Measurements from ENCODE around the gene KCNE4. TPM values are rescaled to one million over a fixed set of nuclear protein-coding genes. Genes with fewer than 3 reads are reported as not detected.

KCNE4 gene
- total RNA-seq, 1 donor from 2014 or later = 0.27 TPM

DNA sequence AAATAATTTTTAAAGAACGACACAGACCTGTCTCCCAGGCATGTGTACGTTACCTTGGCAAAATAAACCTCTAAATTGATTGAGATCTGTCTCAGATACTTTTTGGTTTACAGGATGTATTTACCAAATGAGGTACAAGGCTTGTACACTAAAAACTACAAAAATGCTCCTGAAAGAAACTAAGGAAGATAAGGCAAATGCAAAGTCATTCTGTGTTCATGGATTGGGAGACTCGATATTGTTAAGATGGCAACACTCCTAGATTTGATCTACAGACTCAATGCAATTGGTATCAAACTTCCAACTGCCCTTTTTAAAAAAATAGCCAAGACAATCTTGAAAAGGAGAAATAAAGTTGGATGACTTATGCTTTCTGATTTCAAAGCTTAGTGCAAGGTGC is 11.5 kb upstream of the KCNE4 start:
- H3K9ac ChIP-seq (ENCODE audit: low read length) = no peak overlapping the region
- peaks cover 37% of the 10 kb centered on the region for H3K4me1 Mint-ChIP-seq (ENCODE audit: low read depth, unreplicated experiment)

DNA sequence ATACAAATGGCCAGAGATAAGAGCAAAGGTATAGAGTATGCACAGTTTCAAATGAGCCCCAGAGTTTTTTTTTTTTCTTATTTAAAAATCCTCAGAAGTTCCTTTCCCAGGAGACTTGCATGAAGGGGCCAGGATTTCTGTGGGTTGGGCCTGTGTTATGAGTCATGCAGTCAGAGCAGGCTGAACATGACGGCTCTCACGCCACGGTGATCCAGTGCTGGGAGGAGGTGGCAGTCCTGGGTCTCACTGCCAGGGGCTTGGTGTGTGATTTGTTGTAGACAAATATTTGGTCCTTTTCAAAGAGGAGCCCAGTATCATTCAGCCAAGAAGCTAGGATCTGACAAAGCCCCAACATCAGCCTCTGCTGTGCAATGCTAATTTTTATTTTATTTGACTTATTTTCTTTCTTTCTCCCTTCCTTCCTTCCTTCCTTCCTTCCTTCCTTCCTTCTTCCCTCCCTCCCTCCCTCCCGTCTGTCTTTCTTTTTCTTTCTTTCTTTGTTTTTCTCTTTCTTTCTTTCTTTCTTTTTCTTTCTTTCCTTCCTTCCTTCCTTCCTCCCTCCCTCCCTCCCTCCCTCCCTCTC is 10.4 kb upstream of the KCNE4 start:
- no peak overlapping the region for H2AFZ ChIP-seq (ENCODE audit: low read depth, low read length)
- H3K27ac ChIP-seq (ENCODE audit: low read depth, low read length) = peak overlapping the region; percentile 79
- H3K4me3 ChIP-seq (ENCODE audit: insufficient read depth, low read depth, low read length) = no peak overlapping the region
- H3K4me1 Mint-ChIP-seq (ENCODE audit: low read depth, unreplicated experiment) = peaks cover 43% of the 10 kb centered on the region
- peak overlapping the region; percentile 54 for H3K9ac ChIP-seq (ENCODE audit: low read length)
- FAIRE-seq (no peak), DNase-seq (ENCODE audit: low read depth) (peak; percentile 98)
- no peak for TF ChIP-seq EZH2 (IDR thresholded peaks at IDR 0.05; ENCODE audit: insufficient read depth, low read length)
- TF ChIP-seq, protein P1, sequence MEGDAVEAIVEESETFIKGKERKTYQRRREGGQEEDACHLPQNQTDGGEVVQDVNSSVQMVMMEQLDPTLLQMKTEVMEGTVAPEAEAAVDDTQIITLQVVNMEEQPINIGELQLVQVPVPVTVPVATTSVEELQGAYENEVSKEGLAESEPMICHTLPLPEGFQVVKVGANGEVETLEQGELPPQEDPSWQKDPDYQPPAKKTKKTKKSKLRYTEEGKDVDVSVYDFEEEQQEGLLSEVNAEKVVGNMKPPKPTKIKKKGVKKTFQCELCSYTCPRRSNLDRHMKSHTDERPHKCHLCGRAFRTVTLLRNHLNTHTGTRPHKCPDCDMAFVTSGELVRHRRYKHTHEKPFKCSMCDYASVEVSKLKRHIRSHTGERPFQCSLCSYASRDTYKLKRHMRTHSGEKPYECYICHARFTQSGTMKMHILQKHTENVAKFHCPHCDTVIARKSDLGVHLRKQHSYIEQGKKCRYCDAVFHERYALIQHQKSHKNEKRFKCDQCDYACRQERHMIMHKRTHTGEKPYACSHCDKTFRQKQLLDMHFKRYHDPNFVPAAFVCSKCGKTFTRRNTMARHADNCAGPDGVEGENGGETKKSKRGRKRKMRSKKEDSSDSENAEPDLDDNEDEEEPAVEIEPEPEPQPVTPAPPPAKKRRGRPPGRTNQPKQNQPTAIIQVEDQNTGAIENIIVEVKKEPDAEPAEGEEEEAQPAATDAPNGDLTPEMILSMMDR (IDR thresholded peaks at IDR 0.05; ENCODE audit: insufficient read depth, low read depth, low read length) = no peak
- no peaks in the 10 kb centered on the region for H3K27me3 Mint-ChIP-seq (ENCODE audit: low read depth, unreplicated experiment)
- H3K79me2 ChIP-seq (ENCODE audit: insufficient read depth, low read length) = no peaks in the 10 kb centered on the region
- peak overlapping the region; percentile 60 for H3K4me2 ChIP-seq (ENCODE audit: low read length)
- peaks cover 20% of the 10 kb centered on the region for H3K4me1 ChIP-seq (ENCODE audit: insufficient read depth, low read length)
- peaks cover 2% of the 10 kb centered on the region for H3K9me3 Mint-ChIP-seq (ENCODE audit: unreplicated experiment)
- no peaks in the 10 kb centered on the region for H3K27me3 ChIP-seq (ENCODE audit: insufficient read depth, low read length)
- peaks cover 2% of the 10 kb centered on the region for H3K36me3 Mint-ChIP-seq (ENCODE audit: low read depth, unreplicated experiment)
- no peak overlapping the region for H3K4me3 Mint-ChIP-seq (ENCODE audit: unreplicated experiment)
- H4K20me1 ChIP-seq (ENCODE audit: insufficient read depth, low read length) = no peaks in the 10 kb centered on the region
- H3K36me3 ChIP-seq (ENCODE audit: insufficient read depth, low read length) = no peaks in the 10 kb centered on the region
- no peaks in the 10 kb centered on the region for H3K9me3 ChIP-seq (ENCODE audit: insufficient read depth, low read depth, low read length)
- peak overlapping the region; percentile 92 for H3K27ac Mint-ChIP-seq (ENCODE audit: unreplicated experiment)

More for the DNA sequence above, 11.5 kb upstream of the KCNE4 start:
- Histone ChIP-seq H3K4me1 (ENCODE audit: insufficient read depth, low read length) (peaks cover 20% of the 10 kb centered on the region), H3K79me2 (ENCODE audit: insufficient read depth, low read length) (no peaks in the 10 kb centered on the region), H3K4me2 (ENCODE audit: low read length) (no peak overlapping the region), H3K4me3 (ENCODE audit: insufficient read depth, low read depth, low read length) (no peak overlapping the region), H3K9me3 (ENCODE audit: insufficient read depth, low read depth, low read length) (no peaks in the 10 kb centered on the region), H3K27ac (ENCODE audit: low read depth, low read length) (no peak overlapping the region), H2AFZ (ENCODE audit: low read depth, low read length) (no peak overlapping the region), H3K27me3 (ENCODE audit: insufficient read depth, low read length) (no peaks in the 10 kb centered on the region), H4K20me1 (ENCODE audit: insufficient read depth, low read length) (no peaks in the 10 kb centered on the region), H3K36me3 (ENCODE audit: insufficient read depth, low read length) (no peaks in the 10 kb centered on the region)
- no peaks in the 10 kb centered on the region for H3K27me3 Mint-ChIP-seq (ENCODE audit: low read depth, unreplicated experiment)
- FAIRE-seq = no peak
- peaks cover 2% of the 10 kb centered on the region for H3K9me3 Mint-ChIP-seq (ENCODE audit: unreplicated experiment)
- no peak for TF ChIP-seq EZH2 (IDR thresholded peaks at IDR 0.05; ENCODE audit: insufficient read depth, low read length)
- TF ChIP-seq, protein P1 (IDR thresholded peaks at IDR 0.05; ENCODE audit: insufficient read depth, low read depth, low read length) = no peak
- peaks cover 2% of the 10 kb centered on the region for H3K36me3 Mint-ChIP-seq (ENCODE audit: low read depth, unreplicated experiment)
- no peak overlapping the region for H3K4me3 Mint-ChIP-seq (ENCODE audit: unreplicated experiment)
- no peak for DNase-seq (ENCODE audit: low read depth)
- peak overlapping the region; percentile 92 for H3K27ac Mint-ChIP-seq (ENCODE audit: unreplicated experiment)

DNA sequence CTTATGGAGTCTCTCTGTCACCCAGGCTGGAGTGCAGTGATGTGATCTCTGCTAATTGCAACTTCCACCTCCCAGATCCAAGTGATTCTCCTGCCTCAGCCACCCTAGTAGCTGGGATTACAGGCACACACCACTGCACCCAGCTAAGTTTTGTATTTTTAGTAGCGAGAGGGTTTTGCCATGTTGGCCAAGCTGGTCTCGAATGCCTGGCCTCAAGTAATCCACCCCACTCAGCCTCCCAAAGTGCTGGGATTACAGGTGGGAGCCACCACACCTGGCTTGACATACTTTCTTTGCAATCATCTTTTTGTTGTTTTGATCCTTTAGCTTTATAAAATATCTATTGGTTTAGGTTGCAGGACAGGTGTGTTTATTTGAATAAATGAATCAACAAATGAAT is 9.7 kb upstream of the KCNE4 start:
- H3K27me3 ChIP-seq (ENCODE audit: insufficient read depth, low read length) = no peaks in the 10 kb centered on the region
- H3K27me3 Mint-ChIP-seq (ENCODE audit: low read depth, unreplicated experiment) = no peaks in the 10 kb centered on the region
- H3K27ac Mint-ChIP-seq (ENCODE audit: unreplicated experiment) = peak overlapping the region; percentile 96
- H3K4me3 ChIP-seq (ENCODE audit: insufficient read depth, low read depth, low read length) = no peak overlapping the region
- no peaks in the 10 kb centered on the region for H3K9me3 ChIP-seq (ENCODE audit: insufficient read depth, low read depth, low read length)
- peaks cover 2% of the 10 kb centered on the region for H3K9me3 Mint-ChIP-seq (ENCODE audit: unreplicated experiment)
- H3K4me3 Mint-ChIP-seq (ENCODE audit: unreplicated experiment) = no peak overlapping the region
- peaks cover 24% of the 10 kb centered on the region for H3K4me1 ChIP-seq (ENCODE audit: insufficient read depth, low read length)
- peak overlapping the region; percentile 65 for H3K27ac ChIP-seq (ENCODE audit: low read depth, low read length)
- no peaks in the 10 kb centered on the region for H3K36me3 ChIP-seq (ENCODE audit: insufficient read depth, low read length)
- H4K20me1 ChIP-seq (ENCODE audit: insufficient read depth, low read length) = no peaks in the 10 kb centered on the region
- DNase-seq (ENCODE audit: low read depth) = no peak
- TF ChIP-seq, protein P1 (IDR thresholded peaks at IDR 0.05; ENCODE audit: insufficient read depth, low read depth, low read length) = no peak
- TF ChIP-seq EZH2 (IDR thresholded peaks at IDR 0.05; ENCODE audit: insufficient read depth, low read length) = no peak
- peaks cover 48% of the 10 kb centered on the region for H3K4me1 Mint-ChIP-seq (ENCODE audit: low read depth, unreplicated experiment)
- H3K36me3 Mint-ChIP-seq (ENCODE audit: low read depth, unreplicated experiment) = peaks cover 2% of the 10 kb centered on the region
- peak overlapping the region; percentile 17 for H3K9ac ChIP-seq (ENCODE audit: low read length)
- H3K4me2 ChIP-seq (ENCODE audit: low read length) = no peak overlapping the region
- no peaks in the 10 kb centered on the region for H3K79me2 ChIP-seq (ENCODE audit: insufficient read depth, low read length)
- FAIRE-seq = no peak
- H2AFZ ChIP-seq (ENCODE audit: low read depth, low read length) = no peak overlapping the region
